Endodermal cell (in vitro differentiated cells): Measurements from ENCODE around the gene KCNMA1. TPM values are rescaled to one million over a fixed set of nuclear protein-coding genes. Genes with fewer than 3 reads are reported as not detected.
A peak's percentile ranks its signal among the peaks of the same experiment; 100 is the strongest.

Experiments used
- DNase-seq: peaks from one replicate; pipeline ENCODE4 v3.0.0-alpha.2; 2017
- H3K27ac ChIP-seq: 2 replicates; pipeline ENCODE4 v1.5.1; 2013; ENCODE audit warnings: mild to moderate bottlenecking, low read depth, low read length, moderate library complexity
- H3K27me3 ChIP-seq: 2 replicates; pipeline ENCODE4 v1.6.1; 2013; ENCODE audit warnings: mild to moderate bottlenecking, low read length, moderate library complexity; ENCODE audit not compliant: insufficient read depth, control insufficient read depth, poor library complexity, severe bottlenecking
- H3K36me3 ChIP-seq: 2 replicates; pipeline ENCODE4 v1.7.0; 2013; ENCODE audit warnings: mild to moderate bottlenecking, low read length, moderate library complexity; ENCODE audit not compliant: control insufficient read depth, insufficient read depth
- H3K4me1 ChIP-seq: one replicate; pipeline ENCODE4 v1.7.0; 2013; ENCODE audit warnings: low read length; ENCODE audit not compliant: control insufficient read depth, insufficient read depth
- H3K4me3 ChIP-seq: 2 replicates; pipeline ENCODE4 v1.5.1; 2013; ENCODE audit warnings: mild to moderate bottlenecking, low read length, moderate library complexity
- H3K9ac ChIP-seq: 2 replicates; pipeline ENCODE4 v1.6.1; 2013; ENCODE audit warnings: mild to moderate bottlenecking, low read length, moderate library complexity; ENCODE audit not compliant: poor library complexity, severe bottlenecking; ENCODE audit errors: extremely low read depth
- H3K9me3 ChIP-seq: 2 replicates; pipeline ENCODE4 v1.6.1; 2013; ENCODE audit warnings: mild to moderate bottlenecking, low read length, moderate library complexity; ENCODE audit not compliant: control insufficient read depth
- H3K27ac Mint-ChIP-seq: 2 replicates; pipeline ENCODE4 v1.8.0; 2020; ENCODE audit warnings: mixed read lengths
- H3K27me3 Mint-ChIP-seq: 2 replicates; pipeline ENCODE4 v1.8.0; 2021; ENCODE audit warnings: mild to moderate bottlenecking, mixed read lengths; ENCODE audit not compliant: insufficient read depth
- H3K36me3 Mint-ChIP-seq: 2 replicates; pipeline ENCODE4 v1.8.0; 2020; ENCODE audit warnings: low read depth, mixed read lengths
- H3K4me1 Mint-ChIP-seq: 2 replicates; pipeline ENCODE4 v1.8.0; 2020; ENCODE audit warnings: mixed read lengths
- H3K4me3 Mint-ChIP-seq: 2 replicates; pipeline ENCODE4 v1.8.0; 2020; ENCODE audit warnings: mild to moderate bottlenecking, moderate library complexity, mixed read lengths
- H3K9me3 Mint-ChIP-seq: 2 replicates; pipeline ENCODE4 v1.8.0; 2020; ENCODE audit warnings: mild to moderate bottlenecking, mixed read lengths
- CTCF ChIP-seq: fragments of 200-600 bp; sonication (generic); conservative IDR thresholded peaks from 2 replicates; pipeline ENCODE4 v1.5.0; 2021; ENCODE audit warnings: antibody characterized with exemption, mild to moderate bottlenecking
- WGBS, 2 experiments: methylation state at CpG; one replicate each; pipeline versions ENCODE4 v1.1.5 to v1.1.7; 2013; ENCODE audit warnings: missing lambda C conversion rate in 2 of 2, mixed read lengths in 1 of 2; ENCODE audit not compliant: insufficient coverage in 1 of 2, insufficient read length in 1 of 2; 5-methylcytosine and 5-hydroxymethylcytosine counted together
- total RNA-seq, 2 donors: library from RNA; stranded (reverse); fragmentation: NEBNext Ultra II Directional in 1 of 2; extraction: Animal tissue kit (Norgen Biotek cat#: 25700) in 1 of 2; gene quantifications; 2 replicates in 1 of 2; 3 replicates in 1 of 2; pipeline ENCODE4 v1.2.1, GENCODE V29; 2021

Gene KCNMA1
- total RNA-seq, 2 donors from 2014 or later: 0.55 to 1.3 TPM

- Mint-ChIP-seq H3K36me3 (no peaks in the 10 kb centered on the region), H3K27ac (no peak overlapping the region), H3K27me3 (peaks cover 2% of the 10 kb centered on the region), H3K9me3 (no peaks in the 10 kb centered on the region), H3K4me3 (no peak overlapping the region), H3K4me1 (no peaks in the 10 kb centered on the region)
- H3K27me3 ChIP-seq: no peaks in the 10 kb centered on the region
- H3K4me3 ChIP-seq: no peak overlapping the region
- no peaks in the 10 kb centered on the region for H3K36me3 ChIP-seq
- DNase-seq: peak; percentile 67
- H3K9me3 ChIP-seq: no peaks in the 10 kb centered on the region
- no peak overlapping the region for H3K9ac ChIP-seq
- no peaks in the 10 kb centered on the region for H3K4me1 ChIP-seq
- H3K27ac ChIP-seq: no peak overlapping the region
- WGBS, 2 experiments: 35% methylated on average over 2 of the region's 2 CpGs; no CpG with 5 or more reads in 1 of the 2 experiments
- TF ChIP-seq CTCF: no peak
Measured at GRCh38 chr10:77603534-77603927, 34.1 kb downstream of the KCNMA1 start.

DNA sequence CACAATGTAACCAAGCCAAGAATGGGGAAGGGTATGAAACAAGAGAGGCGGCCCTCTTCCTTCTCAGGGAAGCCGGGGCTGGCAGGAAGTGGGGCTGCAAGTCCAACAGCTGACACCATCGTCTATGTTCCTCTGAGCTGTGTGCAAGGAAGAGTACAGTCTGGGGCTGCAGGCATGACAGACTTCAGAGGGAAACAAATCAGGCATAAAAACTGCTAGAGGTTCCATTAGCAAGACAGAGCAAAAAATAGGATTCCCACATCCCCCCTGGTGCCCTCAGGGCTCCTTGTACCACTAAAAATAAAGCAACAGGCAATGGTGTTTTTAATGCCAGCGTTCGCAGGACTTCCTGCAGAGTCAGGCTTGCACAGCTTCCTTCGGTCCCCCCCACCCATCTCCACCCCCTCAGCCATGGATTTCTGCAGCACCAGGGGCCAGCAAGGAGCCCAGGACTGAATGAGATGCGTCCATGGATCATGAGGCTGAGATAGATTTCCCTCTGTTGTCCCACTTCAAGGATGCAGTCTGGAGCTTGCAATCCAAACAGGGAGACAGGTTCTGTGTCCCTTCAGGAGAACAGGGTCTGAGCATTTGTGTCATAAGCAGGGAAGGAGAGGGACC is 34.6 kb downstream of the KCNMA1 start:
- DNase-seq: no peak
- Histone ChIP-seq H3K9ac (no peak overlapping the region), H3K36me3 (no peaks in the 10 kb centered on the region), H3K27me3 (no peaks in the 10 kb centered on the region), H3K27ac (no peak overlapping the region), H3K4me3 (no peak overlapping the region), H3K4me1 (no peaks in the 10 kb centered on the region), H3K9me3 (no peaks in the 10 kb centered on the region)
- no peak overlapping the region for H3K4me3 Mint-ChIP-seq
- H3K27me3 Mint-ChIP-seq: peaks cover 2% of the 10 kb centered on the region
- no peaks in the 10 kb centered on the region for H3K4me1 Mint-ChIP-seq
- WGBS, 2 experiments: 71 to 77% methylated on average over 6 to 7 of the region's 7 CpGs
- no peak overlapping the region for H3K27ac Mint-ChIP-seq
- no peak for TF ChIP-seq CTCF
- no peaks in the 10 kb centered on the region for H3K36me3 Mint-ChIP-seq
- no peaks in the 10 kb centered on the region for H3K9me3 Mint-ChIP-seq

GRCh38 chr10:77602231-77602912 is 35.2 kb downstream of the KCNMA1 start:
- Histone ChIP-seq H3K9ac (no peak overlapping the region), H3K27ac (no peak overlapping the region), H3K27me3 (no peaks in the 10 kb centered on the region), H3K4me3 (no peak overlapping the region), H3K4me1 (no peaks in the 10 kb centered on the region), H3K36me3 (no peaks in the 10 kb centered on the region), H3K9me3 (no peaks in the 10 kb centered on the region)
- Mint-ChIP-seq H3K27ac (no peak overlapping the region), H3K4me1 (no peaks in the 10 kb centered on the region), H3K4me3 (no peak overlapping the region), H3K9me3 (no peaks in the 10 kb centered on the region), H3K27me3 (no peaks in the 10 kb centered on the region), H3K36me3 (no peaks in the 10 kb centered on the region)
- WGBS, 2 experiments: 81 to 85% methylated on average over 5 to 8 of the region's 8 CpGs
- no peak for DNase-seq
- peak; percentile 40 for TF ChIP-seq CTCF
